A172 (cell line): ENCODE data around the gene S1PR3. TPM values are rescaled to one million over a fixed set of nuclear protein-coding genes. Genes with fewer than 3 reads are reported as not detected.
A peak's percentile ranks its signal among the peaks of the same experiment; 100 is the strongest.
"Not testable (repeated sequence)": the region's sequence is repeated elsewhere in the genome, so short reads cannot be mapped to it uniquely, and the experiment has no call there.

Experiments used
- DNase-seq: peaks from one replicate; pipeline ENCODE4 v3.0.0-alpha.2; 2015; ENCODE audit warnings: low spot score
- total RNA-seq: library from RNA; depleted of rRNA; stranded (reverse); fragments of >200 nt; shearing (Covaris generic); gene quantifications from 2 replicates; pipeline ENCODE4 v1.2.3, GENCODE V29; 2014; rRNA removed

The S1PR3 gene
- 3.5 and 6.3 TPM in 2 replicates for total RNA-seq

- peak; percentile 25 for DNase-seq
Observed at GRCh38 chr9:88991066-88992034, at the start of gene S1PR3. S1PR3 (plus strand) TSS chr9:88991468; CDS start chr9:89001201, 9,733 bp downstream.

GRCh38 chr9:88941586-88941985 is 49.7 kb upstream of the S1PR3 start:
- DNase-seq, result not testable (repeated sequence)

DNA sequence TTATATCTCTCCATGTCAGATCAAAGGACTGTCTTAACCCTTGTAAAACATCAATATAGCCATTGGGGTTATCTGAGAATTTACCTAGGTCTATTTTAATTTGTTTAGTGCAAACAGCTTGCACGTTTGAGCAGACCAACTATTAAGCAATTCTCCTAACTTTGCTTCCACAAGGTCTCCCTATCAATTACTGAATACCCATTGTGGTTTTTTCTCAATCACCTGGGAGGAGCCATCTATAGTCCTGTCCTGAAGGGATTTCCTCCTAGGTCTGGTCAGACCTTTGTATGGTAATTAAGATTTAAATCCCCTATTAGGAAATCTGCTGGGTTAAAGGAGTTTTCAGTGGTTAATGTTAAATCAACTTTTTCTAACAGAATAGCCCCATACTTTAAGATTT is 48.9 kb upstream of the S1PR3 start:
- no peak for DNase-seq

DNA sequence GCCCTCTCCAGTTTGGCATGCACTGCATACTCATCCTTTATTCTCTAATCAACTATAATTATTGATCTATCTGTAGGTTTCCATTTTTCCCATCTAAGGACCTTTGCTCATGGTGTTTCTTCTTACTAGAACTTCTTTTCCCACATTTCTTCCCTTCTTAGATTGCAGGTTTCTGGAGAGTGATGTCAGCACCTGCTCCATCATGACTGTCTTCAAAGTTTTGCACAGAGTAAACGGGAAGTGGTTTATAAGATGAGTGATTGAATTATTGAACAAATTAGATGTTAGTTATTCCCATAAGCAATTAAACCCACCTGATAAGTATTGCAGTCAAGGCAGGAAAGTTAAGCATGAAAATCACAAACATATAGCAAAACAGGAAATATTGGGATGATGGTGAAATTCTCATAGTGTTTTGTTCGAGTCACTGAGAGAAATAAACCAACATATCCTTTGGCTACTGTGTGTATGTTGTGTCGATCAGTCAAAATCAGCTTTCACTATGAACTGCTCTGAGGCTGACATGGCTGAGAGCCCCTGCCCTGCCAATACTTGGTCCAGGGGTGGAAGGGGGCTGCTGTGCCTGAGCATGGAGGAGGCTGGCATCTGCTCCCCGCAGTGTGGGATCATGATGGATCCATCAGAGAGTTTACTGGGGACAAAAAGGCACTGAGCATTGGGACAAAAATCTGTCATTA is 45.5 kb upstream of the S1PR3 start:
- no peak for DNase-seq

DNA sequence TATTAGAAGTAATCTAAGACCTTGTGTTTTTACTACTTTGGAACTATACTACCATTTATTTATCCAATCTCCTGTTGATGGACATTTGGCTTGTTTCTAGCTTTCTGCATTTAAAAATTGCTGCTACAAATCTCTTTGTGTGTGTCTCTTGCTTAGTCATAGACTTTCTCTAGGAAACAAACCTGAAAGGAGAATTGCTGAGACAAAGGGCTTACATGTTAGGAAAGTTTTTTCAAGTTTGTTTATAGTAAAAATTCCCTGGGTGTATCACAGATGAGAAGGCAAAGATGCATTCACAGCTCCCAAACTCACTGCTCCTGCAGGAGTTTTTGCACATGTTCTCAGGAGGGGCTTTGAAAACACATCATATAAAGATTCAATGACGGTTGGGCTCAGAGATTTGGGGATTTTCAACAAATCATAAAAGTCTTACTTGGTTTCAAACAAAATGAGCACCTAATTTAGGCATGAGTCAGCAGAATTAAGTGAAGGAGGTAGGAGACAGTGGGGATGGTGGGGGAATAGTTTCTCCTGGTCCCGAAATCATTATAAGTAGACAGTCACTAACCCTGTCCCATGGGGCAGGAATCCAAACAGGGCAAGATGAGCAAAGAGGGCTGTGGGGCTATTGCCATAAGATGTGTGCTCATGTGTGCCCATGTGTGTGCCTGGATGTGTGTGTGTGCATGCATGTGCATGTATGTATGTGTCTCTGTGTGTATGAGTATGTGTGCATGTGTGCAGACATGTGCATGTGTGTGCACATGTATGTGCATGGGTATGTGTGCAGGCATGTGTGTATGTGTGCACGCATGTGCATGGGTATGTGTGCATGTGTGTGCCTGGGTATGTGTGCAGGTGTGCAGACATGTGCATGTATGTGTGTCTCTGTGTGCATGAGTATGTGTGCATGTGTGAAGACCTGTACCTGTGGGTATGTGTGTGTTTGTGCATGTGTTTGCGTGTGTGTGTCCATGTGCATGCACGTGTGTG is 43.4 kb upstream of the S1PR3 start:
- DNase-seq, result peak; percentile 19

DNA sequence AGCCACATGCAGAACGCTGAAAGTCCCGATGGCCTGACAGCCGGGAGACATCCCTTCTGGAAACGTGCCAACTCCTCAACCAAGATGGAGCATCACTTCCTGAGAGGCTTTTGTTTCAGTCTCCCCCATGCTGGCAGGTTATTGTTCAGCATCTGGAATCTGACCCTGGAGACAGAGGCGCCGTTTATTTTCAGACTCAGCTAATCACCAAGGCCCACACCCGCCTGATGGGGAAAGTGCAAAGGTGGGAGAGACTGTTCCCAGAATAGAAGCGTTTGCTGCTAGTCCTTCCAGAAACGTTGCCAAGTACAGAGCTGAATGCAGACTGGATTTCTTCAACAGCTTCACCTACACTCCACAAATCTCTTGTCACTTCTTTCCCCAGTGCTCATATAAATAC is 41.8 kb upstream of the S1PR3 start:
- peak; percentile 59 for DNase-seq

DNA sequence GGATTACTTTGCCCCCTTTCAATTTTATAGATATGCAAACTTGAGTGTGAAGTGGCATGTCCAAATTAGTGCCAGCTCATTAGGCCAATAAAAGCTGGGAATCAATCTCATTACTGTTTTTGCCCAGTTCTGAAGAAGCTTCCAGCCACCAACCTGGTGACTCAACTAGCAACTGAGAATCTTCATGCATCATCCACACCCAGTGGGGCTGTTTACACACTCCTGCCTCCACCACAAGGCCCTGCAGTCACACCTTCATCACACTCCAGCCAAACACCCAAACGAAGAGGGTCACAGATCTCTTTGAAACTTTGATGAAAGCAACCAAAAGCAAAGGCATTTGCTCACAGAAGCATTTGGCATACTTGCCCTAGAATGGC is 41.3 kb upstream of the S1PR3 start:
- DNase-seq, result peak; percentile 16

- DNase-seq, result peak; percentile 40
Observed at GRCh38 chr9:88950341-88951154, 40.7 kb upstream of the S1PR3 start.

- DNase-seq, result no peak
Observed at GRCh38 chr9:88951155-88951542, 40.1 kb upstream of the S1PR3 start.

DNA sequence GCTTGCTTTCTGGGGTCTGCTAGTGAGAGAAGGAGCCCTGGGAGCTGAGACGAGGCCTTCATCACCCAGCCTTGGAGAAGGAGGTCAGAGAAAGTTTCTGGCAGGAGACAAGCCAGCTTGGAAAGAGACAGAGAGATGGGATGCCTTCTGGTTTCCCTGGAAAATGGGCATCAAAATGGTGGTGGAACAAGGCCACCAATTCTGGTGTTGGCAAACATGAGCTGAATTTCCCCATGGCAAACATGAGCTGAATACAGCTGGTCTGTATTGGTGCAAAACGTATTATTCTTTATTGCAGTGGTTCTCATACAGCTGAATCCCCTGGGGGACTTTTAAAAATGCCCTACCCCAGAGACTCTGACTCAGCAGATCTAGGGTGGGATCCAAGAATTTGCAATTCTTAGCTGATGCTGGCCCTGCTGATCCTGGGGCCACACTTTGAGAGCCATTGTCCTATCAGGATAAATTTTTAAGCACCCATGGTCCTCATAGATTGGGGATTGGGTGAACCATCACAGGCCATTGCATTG is 39.1 kb upstream of the S1PR3 start:
- no peak for DNase-seq

DNA sequence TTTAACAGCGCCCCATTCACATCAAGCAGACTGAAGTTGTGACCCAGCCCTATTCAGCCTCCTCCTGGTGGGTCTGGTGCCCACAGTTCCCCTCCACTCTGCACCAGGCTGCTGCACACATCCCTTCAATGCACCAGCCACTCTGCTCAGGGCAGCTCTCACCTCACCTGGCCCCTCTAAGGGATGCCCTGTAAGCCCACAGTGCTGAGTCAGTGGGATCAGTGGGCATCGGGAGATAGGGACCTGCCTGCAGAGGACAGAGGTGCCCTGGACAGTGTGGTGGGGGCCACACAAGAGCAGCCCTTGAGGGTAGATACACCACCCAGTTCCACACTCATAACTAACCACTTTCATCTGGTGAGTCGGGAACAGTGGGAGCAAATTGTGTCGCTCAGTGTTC is 38.3 kb upstream of the S1PR3 start:
- DNase-seq, result no peak

DNA sequence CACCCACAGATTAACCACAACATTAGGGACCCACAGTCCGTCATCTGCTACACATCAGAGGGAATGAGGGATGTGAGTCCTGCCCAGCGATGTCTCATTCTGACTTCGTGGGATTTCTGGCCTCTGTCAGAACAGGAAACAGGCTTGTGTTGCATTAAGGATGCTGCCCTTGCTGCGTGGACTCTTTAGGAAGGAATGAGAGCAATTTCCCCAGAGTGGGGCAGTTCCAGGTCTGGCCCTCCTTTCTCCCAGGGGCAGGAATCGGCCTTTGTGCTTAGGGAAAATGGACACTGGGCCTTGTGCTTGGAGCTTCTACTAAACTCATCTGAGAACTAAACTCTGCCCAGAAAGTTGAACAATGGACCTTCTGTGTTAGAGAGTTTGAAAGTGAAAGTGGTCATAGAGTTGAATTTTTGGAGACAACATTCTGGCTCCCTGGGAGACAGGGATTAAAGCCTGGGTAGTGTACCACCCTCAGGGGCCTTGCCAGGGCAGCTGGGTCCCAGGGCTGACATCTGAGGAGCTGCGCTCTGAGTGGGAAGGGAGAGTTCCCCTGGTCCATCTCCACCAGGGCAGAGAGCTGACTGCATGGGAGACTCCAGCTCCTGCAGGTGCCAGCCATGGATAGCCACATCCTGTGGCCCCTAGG is 37.8 kb upstream of the S1PR3 start:
- DNase-seq, result peak; percentile 58

DNA sequence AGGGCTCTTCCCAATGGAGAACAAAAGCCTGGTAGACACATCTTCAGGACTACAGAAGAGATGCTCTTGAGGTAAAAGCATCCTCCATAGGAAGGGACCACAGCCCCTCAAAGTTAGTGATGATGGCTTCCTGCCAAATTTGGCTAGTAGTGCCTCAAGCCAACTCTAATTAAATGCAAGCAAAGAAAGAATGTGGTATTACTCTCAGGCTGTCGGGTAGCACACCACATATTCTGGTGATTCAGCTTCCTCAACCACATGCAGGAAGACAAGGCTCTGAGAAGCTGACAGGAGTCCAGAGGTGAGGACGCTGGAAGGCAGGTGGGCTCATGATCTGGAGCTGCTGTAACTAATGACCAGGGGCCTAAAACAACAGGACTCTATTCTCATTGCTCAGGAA is 37.2 kb upstream of the S1PR3 start:
- DNase-seq, result peak; percentile 71

- no peak for DNase-seq
Observed at GRCh38 chr9:88957526-88957925, 33.7 kb upstream of the S1PR3 start.

DNA sequence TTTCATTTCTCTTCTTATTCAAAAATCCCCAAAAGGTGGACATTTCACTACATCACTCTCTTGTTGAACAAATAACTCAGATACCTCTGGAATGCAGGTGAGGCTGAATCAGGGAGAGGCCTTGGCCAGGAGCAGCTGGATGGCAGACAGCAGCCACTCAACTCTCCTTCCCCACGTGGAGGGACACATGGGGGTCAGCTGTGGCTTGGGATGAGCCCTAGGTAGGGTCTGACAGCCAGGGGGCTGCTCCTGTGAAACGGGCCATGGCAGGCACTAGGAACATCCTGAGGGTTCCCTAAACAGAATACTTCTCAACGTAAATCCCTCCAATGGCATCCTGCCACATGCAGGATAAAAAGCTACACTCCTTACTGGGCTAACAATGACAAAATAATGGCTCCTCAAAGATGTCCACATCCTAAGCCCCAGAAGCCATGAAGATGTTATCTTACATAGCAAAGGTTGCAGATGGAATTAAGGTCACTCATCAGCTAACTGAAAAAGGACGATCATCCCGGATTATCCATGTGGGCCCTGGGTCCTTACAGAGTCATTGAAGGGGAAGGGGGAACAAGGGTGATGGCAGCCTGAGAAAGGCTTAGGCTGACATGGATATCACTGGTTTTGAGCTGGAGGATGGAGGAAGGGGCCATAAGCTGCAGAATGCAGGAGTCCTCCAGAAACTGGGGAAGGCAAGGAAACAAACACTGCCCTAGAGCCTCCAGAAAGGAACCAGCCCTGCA is 31.4 kb upstream of the S1PR3 start:
- DNase-seq, result no peak

GRCh38 chr9:88960632-88961031 is 30.6 kb upstream of the S1PR3 start:
- no peak for DNase-seq

DNA sequence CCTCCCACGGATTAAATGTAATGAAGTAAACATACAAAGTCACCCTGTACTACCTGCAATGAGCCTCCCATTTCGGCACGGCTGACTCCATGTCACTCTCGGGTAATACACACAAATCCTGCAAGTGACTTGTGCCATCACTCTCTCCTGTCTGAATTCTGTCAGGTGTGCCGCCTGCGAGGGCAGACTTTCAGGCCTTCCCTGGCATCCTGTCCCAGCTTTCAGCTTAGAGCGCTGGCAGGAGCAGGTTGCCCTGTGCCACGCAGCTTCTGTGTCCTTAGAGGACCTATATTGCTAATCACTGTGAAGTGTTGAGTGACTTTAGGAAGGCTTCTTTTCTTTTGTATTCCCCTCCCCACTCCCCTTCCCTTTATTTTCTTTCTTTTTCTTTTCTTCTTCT is 25.8 kb upstream of the S1PR3 start:
- no peak for DNase-seq

- no peak for DNase-seq
Observed at GRCh38 chr9:88966894-88967676, 24.2 kb upstream of the S1PR3 start.

DNA sequence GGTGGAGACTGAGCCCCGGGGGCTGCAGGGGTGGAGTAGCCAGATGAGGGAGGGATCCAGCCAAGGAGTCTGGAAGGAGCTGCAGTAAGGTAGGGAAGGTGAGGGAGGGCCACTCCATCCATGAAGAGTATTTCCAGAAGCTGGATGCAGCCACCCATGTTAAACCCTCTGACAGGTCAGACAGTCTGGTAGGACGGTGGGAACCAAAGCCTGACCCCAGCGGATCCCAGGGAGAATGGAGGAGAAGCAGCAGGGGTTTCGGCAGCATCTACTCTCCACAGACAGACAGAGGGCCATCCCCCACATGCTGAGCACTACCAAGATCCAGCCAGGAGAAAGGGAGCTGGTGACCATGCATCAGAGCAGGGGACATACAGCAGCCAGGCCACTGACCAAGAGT is 22.5 kb upstream of the S1PR3 start:
- DNase-seq, result no peak
